ENCODE data around the gene CNDP2.

DNA sequence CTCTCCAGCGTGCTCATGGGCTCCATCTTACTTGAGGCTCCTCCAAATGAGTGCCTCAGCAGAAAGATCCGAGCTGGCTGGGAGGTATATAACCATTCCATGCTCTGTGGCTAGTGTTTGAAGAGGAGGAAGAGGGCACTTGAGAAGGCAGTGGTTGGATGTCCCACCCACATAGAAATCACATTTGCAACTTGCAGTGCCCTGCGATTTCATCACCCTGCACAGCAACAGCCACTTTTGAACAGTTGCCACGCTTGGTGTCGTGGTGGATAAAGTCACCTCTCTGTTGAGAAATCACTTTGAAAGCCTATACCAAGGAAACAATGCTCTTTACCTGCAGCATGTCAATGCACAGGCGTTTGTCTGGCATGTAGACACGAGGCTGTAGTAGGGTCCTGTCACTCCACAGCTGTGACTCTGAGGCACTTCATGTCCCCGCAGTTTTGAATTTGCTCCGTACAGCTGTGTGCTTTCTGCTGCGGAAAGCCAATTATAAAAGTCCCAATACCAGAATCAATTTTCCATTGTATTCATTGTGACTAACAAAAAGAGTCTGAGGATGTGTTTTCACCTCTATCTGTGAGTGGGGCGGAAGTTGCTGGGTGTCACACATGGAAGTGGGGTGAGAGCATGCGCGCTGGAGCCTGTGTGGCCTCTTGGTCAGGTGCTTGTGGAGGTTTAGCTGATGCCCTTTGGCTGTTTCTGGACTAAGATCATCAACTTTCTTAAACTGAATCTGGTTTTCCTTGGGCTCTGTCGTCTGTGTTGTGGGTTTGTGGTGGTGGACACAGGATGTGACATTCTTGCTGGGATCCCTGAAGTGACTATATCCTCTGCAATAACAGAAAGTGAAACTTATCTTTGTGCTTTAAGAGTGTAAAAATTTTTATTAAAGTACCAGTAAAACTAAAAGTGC, 2.8 kb downstream of the CNDP2 start:
- TF ChIP-seq CTCF (IDR thresholded peaks at IDR 0.05), result no peak
- TF ChIP-seq POLR2AphosphoS5 (IDR thresholded peaks at IDR 0.05), result no peak
- TF ChIP-seq POLR2A (IDR thresholded peaks at IDR 0.05), result no peak

All from breast epithelium (tissue), 3 donors.